K562 (cell line): ENCODE results near the gene ST7. TPM values are rescaled to one million over a fixed set of nuclear protein-coding genes. Genes with fewer than 3 reads are reported as not detected.

ENCODE experiments used
- ATAC-seq: fragments of 200-7000 bp; cut with Tn5 transposase; 3 replicates; pipeline ENCODE4 v1.9.1; 2020; ENCODE audit warnings: moderate library complexity
- BruUV-seq: library from RNA; stranded (reverse); fragments of 400-500 nt; replicated peaks from 2 replicates; lab custom pipeline; 2021; lab: Mats Ljungman, UMichigan
- CTCF ChIA-PET: fragments of 300-600 bp; formaldehyde crosslinking; extraction: SDS; loops from one replicate; lab custom pipeline; 2021; ENCODE audit warnings: low intra/inter-chr PET ratio; lab: Yijun Ruan, JAX
- POLR2A ChIA-PET: fragments of 300-600, 350-650 bp; sonication (Branson Sonifier 250); formaldehyde crosslinking; extraction: SDS; loops from one replicate; lab custom pipeline; 2021; ENCODE audit warnings: antibody characterized with exemption, inconsistent platforms; lab: Yijun Ruan, JAX
- DNase-seq, 4 experiments: peaks; one replicate each; pipeline versions ENCODE4 v3.0.0 to v3.0.0-alpha.2; 2011 to 2018; ENCODE audit warnings: low spot score in 3 of 4, mixed read lengths in 3 of 4; ENCODE audit errors: extremely low read depth in 1 of 4
- FAIRE-seq: peaks from 2 replicates; lab custom pipeline; 2011; peaks lifted over from hg19 to GRCh38; lab: Jason Lieb, UNC
- H2AFZ ChIP-seq: 2 replicates; pipeline ENCODE4 v1.6.0; 2011; ENCODE audit warnings: low read depth, low read length, control low read depth, inconsistent platforms
- H3K27ac ChIP-seq: fragments of 200-600 bp; 3 replicates; pipeline ENCODE4 v1.8.0; 2011; ENCODE audit warnings: low read depth, mild to moderate bottlenecking, control low read depth, inconsistent platforms, low read length, moderate library complexity, mixed read lengths; ENCODE audit errors: extremely low read depth
- H3K27me3 ChIP-seq, 2 experiments: fragments of 300-600 bp in 1 of 2; 2 replicates in 1 of 2; 3 replicates in 1 of 2; pipeline versions ENCODE4 v1.6.0 to v1.8.0; 2011; ENCODE audit warnings: inconsistent platforms in 2 of 2, low read length in 2 of 2, mild to moderate bottlenecking in 1 of 2, mixed read lengths in 1 of 2, moderate library complexity in 1 of 2; ENCODE audit not compliant: control insufficient read depth in 2 of 2, insufficient read depth in 2 of 2
- H3K36me3 ChIP-seq: fragments of 300-600 bp; 3 replicates; pipeline ENCODE4 v1.8.0; 2011; ENCODE audit warnings: mild to moderate bottlenecking, low read length, inconsistent platforms; ENCODE audit not compliant: control insufficient read depth, insufficient read depth
- H3K4me1 ChIP-seq, 2 experiments: fragments of 200-600 bp in 1 of 2; replicated peaks in 1 of 2; 2 replicates in 1 of 2; 3 replicates in 1 of 2; pipeline versions ENCODE4 v1.5.1 to v1.8.0; 2011; ENCODE audit warnings: inconsistent platforms in 2 of 2, low read length in 2 of 2, mild to moderate bottlenecking in 1 of 2, mixed read lengths in 1 of 2, moderate library complexity in 1 of 2; ENCODE audit not compliant: control insufficient read depth in 2 of 2, insufficient read depth in 2 of 2
- H3K4me2 ChIP-seq: 2 replicates; pipeline ENCODE4 v1.6.1; 2011; ENCODE audit warnings: low read length, control low read depth, inconsistent platforms, mixed read lengths; ENCODE audit not compliant: insufficient read depth
- H3K4me3 ChIP-seq: fragments of 200-600 bp; sonication (generic), shearing (Covaris generic); 2 replicates; pipeline ENCODE4 v1.5.1; 2016; ENCODE audit warnings: control low read depth, inconsistent platforms
- H3K79me2 ChIP-seq: fragments of 200-600 bp; 3 replicates; pipeline ENCODE4 v1.8.0; 2011; ENCODE audit warnings: low read length, inconsistent platforms; ENCODE audit not compliant: control insufficient read depth, insufficient read depth
- H3K9ac ChIP-seq, 2 experiments: 2 replicates each; pipeline versions ENCODE4 v1.6.0 to v1.6.1; 2011; ENCODE audit warnings: low read depth in 2 of 2, low read length in 2 of 2, control low read depth in 1 of 2, inconsistent platforms in 1 of 2, mild to moderate bottlenecking in 1 of 2, mixed read lengths in 1 of 2; ENCODE audit not compliant: insufficient read depth in 1 of 2
- H3K9me1 ChIP-seq: one replicate; pipeline ENCODE4 v1.6.0; 2011; ENCODE audit warnings: inconsistent platforms, mild to moderate bottlenecking, low read length, moderate library complexity; ENCODE audit not compliant: control insufficient read depth, insufficient read depth
- H3K9me3 ChIP-seq: replicated peaks from 2 replicates; pipeline ENCODE4 v1.5.1; 2011; ENCODE audit warnings: low read depth, low read length, inconsistent platforms; ENCODE audit not compliant: control insufficient read depth, insufficient read depth
- H4K20me1 ChIP-seq: replicated peaks from 2 replicates; pipeline ENCODE4 v1.6.1; 2011; ENCODE audit warnings: low read length, inconsistent platforms, mixed read lengths; ENCODE audit not compliant: control insufficient read depth, insufficient read depth
- CBX8 ChIP-seq: fragments of 200-600 bp; sonication (generic); IDR thresholded peaks from 2 replicates; pipeline ENCODE4 v1.6.1; 2012; ENCODE audit warnings: borderline replicate concordance, mixed run types, low read depth, mild to moderate bottlenecking, moderate library complexity, mixed read lengths, low read length, control low read depth, inconsistent platforms; ENCODE audit not compliant: poor library complexity, severe bottlenecking; ENCODE audit errors: extremely low read depth
- GATA2 ChIP-seq: sonication (generic); formaldehyde crosslinking; IDR thresholded peaks from 2 replicates; pipeline ENCODE4 v1.4.0; 2020; ENCODE audit warnings: mild to moderate bottlenecking, missing genetic modification reagents
- HIVEP1 ChIP-seq: fragments of 250-450 bp; sonication (Bioruptor Pico); IDR thresholded peaks from 2 replicates; pipeline ENCODE4 v1.4.0; 2020; ENCODE audit warnings: mild to moderate bottlenecking
- MCM7 ChIP-seq, 2 experiments: fragments of 450-650 bp; IDR thresholded peaks; 2 replicates each; pipeline ENCODE4 v1.6.1; 2016 to 2018
- MTA1 ChIP-seq: fragments of 450-650 bp; IDR thresholded peaks from 2 replicates; pipeline ENCODE4 v1.6.1; 2017; ENCODE audit warnings: borderline replicate concordance
- MYBL2 ChIP-seq, 2 experiments: fragments of 450-650 bp in 1 of 2; sonication (generic) in 1 of 2; formaldehyde crosslinking in 1 of 2; IDR thresholded peaks; 2 replicates each; pipeline versions ENCODE4 v1.6.1 to v1.8.1; 2017 to 2022; ENCODE audit warnings: borderline replicate concordance in 1 of 2, inconsistent platforms in 1 of 2, low read depth in 1 of 2, mild to moderate bottlenecking in 1 of 2, missing genetic modification reagents in 1 of 2, moderate library complexity in 1 of 2
- POU5F1 ChIP-seq: fragments of 150-350 bp; IDR thresholded peaks from 2 replicates; pipeline ENCODE4 v1.6.1; 2014; ENCODE audit warnings: borderline replicate concordance, low read length, low read depth, mild to moderate bottlenecking; ENCODE audit not compliant: partially characterized antibody
- SNRNP70 ChIP-seq: fragments of 200-400 bp; formaldehyde crosslinking; optimal IDR thresholded peaks from 2 replicates; pipeline ENCODE3; 2017; ENCODE audit warnings: low read depth, low read length
- TGIF2 ChIP-seq: sonication (generic); formaldehyde crosslinking; IDR thresholded peaks from 2 replicates; pipeline ENCODE4 v1.8.1; 2022; ENCODE audit warnings: mild to moderate bottlenecking, missing genetic modification reagents, moderate library complexity
- XRCC5 ChIP-seq: fragments of 200-400 bp; formaldehyde crosslinking; IDR thresholded peaks from 2 replicates; pipeline ENCODE4 v1.6.1; 2017; ENCODE audit warnings: low read depth, mild to moderate bottlenecking, low read length
- ZNF165 ChIP-seq: fragments of 250-450 bp; sonication (Bioruptor Pico); IDR thresholded peaks from 2 replicates; pipeline ENCODE4 v1.4.0; 2020; ENCODE audit warnings: borderline replicate concordance
- ZNF197 ChIP-seq: fragments of 200-800 bp; sonication (Bioruptor generic); IDR thresholded peaks from 2 replicates; pipeline ENCODE4 v1.6.1; 2016; ENCODE audit warnings: low read depth, missing genetic modification characterization, missing compliant biosample characterization
- WGBS: fragments of 100-300 bp; shearing (Covaris generic); methylation state at CpG from one replicate; pipeline ENCODE4 v1.1.6; 2016; ENCODE audit warnings: low coverage, mixed read lengths; ENCODE audit not compliant: insufficient coverage; ENCODE audit errors: missing lambda C conversion rate; 5-methylcytosine and 5-hydroxymethylcytosine counted together
- in situ Hi-C: fragments of 300-500 bp; cut with MboI; formaldehyde crosslinking; loops from 4 replicates; pipeline ENCODE4 v1.15.0; 2018; ENCODE audit warnings: inconsistent platforms, mixed read lengths
- intact Hi-C: fragments of 100-400 bp; cut with micrococcal nuclease; formaldehyde crosslinking; loops from 2 replicates; pipeline ENCODE4 v1.14.2; 2022
- polyA plus RNA-seq, 8 experiments: library from polyadenylated mRNA; depleted of rRNA in 4 of 8; stranded (reverse) in 5 of 8; unstranded in 3 of 8; fragments of >200 nt; fragmentation: Nextera tagmentation in 2 of 8; fragmentation: Illumina TruSeq in 1 of 8; extraction: Ambion mirVana in 2 of 8; extraction: Trizol in 1 of 8; gene quantifications; 2 replicates each; pipeline versions ENCODE4 v1.2.1 to v1.2.3, GENCODE V29; 2011 to 2014; ENCODE audit warnings: inconsistent platforms in 1 of 8, missing spikeins in 1 of 8
- total RNA-seq, 7 experiments: library from RNA; depleted of rRNA in 6 of 7; stranded (reverse); fragments of >200 nt in 6 of 7; fragmentation: Illumina TruSeq in 2 of 7; extraction: Trizol in 2 of 7; gene quantifications; 2 replicates each; pipeline versions ENCODE4 v1.2.1 to v1.2.3, GENCODE V29; 2011 to 2021; ENCODE audit warnings: low replicate concordance in 1 of 7
- TF ChIP-seq, protein P1 (sequence below): fragments of 450-650 bp; formaldehyde crosslinking; IDR thresholded peaks from 2 replicates; pipeline ENCODE4 v1.4.0; 2020; ENCODE audit warnings: mild to moderate bottlenecking, mixed read lengths

ST7 gene
- total and polyA plus RNA-seq, 9 of the 15 experiments (the other 6 are each of a cell fraction or from before 2014, with no cell fraction given), result 23.9 to 56.3 (median 36.9) TPM

DNA sequence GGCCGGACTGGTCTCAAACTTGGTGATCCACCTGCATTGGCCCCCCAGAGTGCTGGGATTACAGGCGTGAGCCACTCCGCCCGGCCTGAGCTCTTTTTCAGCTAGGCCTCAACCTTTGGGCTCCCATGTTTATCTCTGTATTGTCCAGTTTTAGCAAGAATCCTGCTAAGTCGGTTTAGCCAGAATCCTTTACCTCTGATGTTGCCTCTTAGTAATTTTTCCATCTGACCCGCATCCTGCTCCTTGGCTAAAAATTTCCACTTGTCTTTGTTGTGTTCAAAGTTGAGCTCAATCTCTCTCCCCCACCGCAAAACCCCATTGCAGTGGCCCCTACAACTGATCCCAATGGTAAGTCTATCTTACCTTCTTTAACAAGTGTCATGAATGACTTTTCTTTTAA is 20.7 kb upstream of the ST7 start:
- H3K27ac ChIP-seq, result no peak overlapping the region
- H3K4me1 ChIP-seq, result peaks cover 0 to 2% of the 10 kb centered on the region in 2 experiments; a peak in 1 of 5 replicates
- no peaks in the 10 kb centered on the region for H3K9me1 ChIP-seq
- H3K27me3 ChIP-seq, result 0 out of 5 replicates have a peak, but pooled peaks cover 0 to 2% of the 10 kb centered on the region in 2 experiments
- H3K4me3 ChIP-seq, result no peak overlapping the region
- ATAC-seq, result no peak
- intact Hi-C loops (no loop called here), in situ Hi-C loops (no loop called here)
- H3K9me3 ChIP-seq, result no peaks in the 10 kb centered on the region
- CTCF ChIA-PET, result interaction anchor here (1.2 kb wide), 1 partner anchor 187 kb away, joined by 5 read pairs; no protein-coding TSS in a partner anchor
- H2AFZ ChIP-seq, result no peak overlapping the region
- H3K4me2 ChIP-seq, result no peak overlapping the region
- POLR2A ChIA-PET, result interaction anchor here (1.1 to 1.7 kb wide), 2 partner anchors 12 to 18 kb away, joined by 3 to 5 read pairs; no protein-coding TSS in a partner anchor
- WGBS, result 80% methylated on average over 7 of the region's 7 CpGs
- no peaks in the 10 kb centered on the region for H4K20me1 ChIP-seq
- H3K79me2 ChIP-seq, result no peaks in the 10 kb centered on the region
- no peaks in the 10 kb centered on the region for H3K36me3 ChIP-seq
- no peak for FAIRE-seq
- BruUV-seq, result no TSS peak
- TF ChIP-seq ZNF197 (CRISPR knock-in tag), result no peak
- DNase-seq, result no peak
- no peak overlapping the region for H3K9ac ChIP-seq

DNA sequence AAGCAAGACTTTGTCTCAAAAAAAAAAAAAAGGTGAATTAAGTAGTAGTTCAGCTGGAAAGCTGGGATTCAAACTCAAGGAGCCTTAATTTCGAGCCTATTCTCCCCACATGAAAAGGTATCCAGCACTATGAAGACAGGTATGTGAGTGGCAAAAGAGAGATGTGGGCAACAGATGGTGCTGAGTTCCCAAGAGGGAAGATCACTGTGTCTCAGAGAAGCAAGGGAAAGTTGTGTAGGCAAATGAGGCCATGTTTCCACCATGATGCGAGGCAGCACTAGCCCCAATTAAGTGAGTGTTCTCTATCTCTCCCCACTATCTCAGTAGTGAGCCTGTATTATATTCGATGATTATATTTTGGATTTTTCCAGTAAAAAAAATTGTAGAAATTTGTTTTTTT is 19.8 kb upstream of the ST7 start:
- Histone ChIP-seq H3K9me3 (no peaks in the 10 kb centered on the region), H3K36me3 (no peaks in the 10 kb centered on the region), H4K20me1 (no peaks in the 10 kb centered on the region), H3K27ac (no peak overlapping the region), H3K4me2 (no peak overlapping the region), H3K79me2 (no peaks in the 10 kb centered on the region), H3K9me1 (no peaks in the 10 kb centered on the region), H3K27me3 (0 out of 5 replicates have a peak, but pooled peaks cover 0 to 2% of the 10 kb centered on the region in 2 experiments), H3K4me3 (no peak overlapping the region), H3K9ac (no peak overlapping the region), H2AFZ (no peak overlapping the region), H3K4me1 (peaks cover 0 to 2% of the 10 kb centered on the region in 2 experiments; a peak in 1 of 5 replicates)
- FAIRE-seq, result no peak
- BruUV-seq, result no TSS peak
- WGBS, result 43% methylated on average over 3 of the region's 3 CpGs
- intact Hi-C loops, result no loop called here
- in situ Hi-C loops, result no loop called here
- ChIA-PET CTCF (interaction anchor here (1.2 kb wide), 1 partner anchor 186 kb away, joined by 5 read pairs; no protein-coding TSS in a partner anchor), POLR2A (interaction anchor here (1.7 kb wide), 1 partner anchor 13 kb away, joined by 5 read pairs; no protein-coding TSS in a partner anchor)
- DNase-seq, result no peak
- no peak for ATAC-seq
- TF ChIP-seq TGIF2 (CRISPR knock-in tag) (no peak), ZNF165 (CRISPR knock-in tag) (no peak), CBX8 (no peak), POU5F1 (no peak), MYBL2 (IDR thresholded peaks at IDR 0.05; ENCODE audit: low read depth) (no peak), MYBL2 (CRISPR knock-in tag; IDR thresholded peaks at IDR 0.05; ENCODE audit: borderline replicate concordance) (no peak), XRCC5 (no peak), MCM7 (IDR thresholded peaks at IDR 0.05) (no peak), GATA2 (no peak), HIVEP1 (no peak), SNRNP70 (no peak), MTA1 (no peak)
- TF ChIP-seq, protein P1, sequence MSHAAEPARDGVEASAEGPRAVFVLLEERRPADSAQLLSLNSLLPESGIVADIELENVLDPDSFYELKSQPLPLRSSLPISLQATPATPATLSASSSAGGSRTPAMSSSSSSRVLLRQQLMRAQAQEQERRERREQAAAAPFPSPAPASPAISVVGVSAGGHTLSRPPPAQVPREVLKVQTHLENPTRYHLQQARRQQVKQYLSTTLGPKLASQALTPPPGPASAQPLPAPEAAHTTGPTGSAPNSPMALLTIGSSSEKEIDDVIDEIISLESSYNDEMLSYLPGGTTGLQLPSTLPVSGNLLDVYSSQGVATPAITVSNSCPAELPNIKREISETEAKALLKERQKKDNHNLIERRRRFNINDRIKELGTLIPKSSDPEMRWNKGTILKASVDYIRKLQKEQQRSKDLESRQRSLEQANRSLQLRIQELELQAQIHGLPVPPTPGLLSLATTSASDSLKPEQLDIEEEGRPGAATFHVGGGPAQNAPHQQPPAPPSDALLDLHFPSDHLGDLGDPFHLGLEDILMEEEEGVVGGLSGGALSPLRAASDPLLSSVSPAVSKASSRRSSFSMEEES (CRISPR knock-in tag), result no peak
